Measurements from ENCODE around the gene STEAP4. TPM values are rescaled to one million over a fixed set of nuclear protein-coding genes. Genes with fewer than 3 reads are reported as not detected.

STEAP4 gene
- polyA plus RNA-seq (2011; rRNA removed) (not detected in 2 replicates), polyA minus RNA-seq (2011; rRNA and poly(A)+ RNA removed) (not detected in 2 replicates)

DNA sequence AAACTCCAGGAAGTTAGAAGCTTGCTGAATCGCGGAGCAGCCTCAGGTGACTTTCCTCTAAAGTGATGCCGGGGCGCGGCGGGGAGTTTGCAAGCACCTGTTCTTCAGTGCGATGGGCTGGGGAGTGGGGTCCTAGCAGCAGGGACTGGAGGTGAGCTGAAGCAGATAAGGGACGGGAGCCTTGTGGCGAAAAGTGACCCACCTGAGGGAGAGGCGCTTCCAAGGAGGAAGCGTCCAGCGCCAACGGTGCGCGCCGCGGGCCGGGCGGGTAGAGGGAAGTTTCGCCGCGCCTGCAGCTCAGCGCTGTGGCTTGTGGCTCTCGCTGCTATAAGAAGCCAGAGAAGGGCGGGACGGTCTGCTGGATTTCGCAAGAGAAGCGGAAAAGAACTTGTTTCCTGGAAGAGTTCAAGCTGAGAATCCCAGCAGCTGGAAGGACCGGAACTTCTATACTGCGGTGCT, at the start of gene STEAP4:
Gene STEAP4, minus strand, starts transcription at position 305 of the 459 bp plus-strand sequence. CDS start 22,625 bp downstream, outside the sequence.
- TF ChIP-seq, protein P1, sequence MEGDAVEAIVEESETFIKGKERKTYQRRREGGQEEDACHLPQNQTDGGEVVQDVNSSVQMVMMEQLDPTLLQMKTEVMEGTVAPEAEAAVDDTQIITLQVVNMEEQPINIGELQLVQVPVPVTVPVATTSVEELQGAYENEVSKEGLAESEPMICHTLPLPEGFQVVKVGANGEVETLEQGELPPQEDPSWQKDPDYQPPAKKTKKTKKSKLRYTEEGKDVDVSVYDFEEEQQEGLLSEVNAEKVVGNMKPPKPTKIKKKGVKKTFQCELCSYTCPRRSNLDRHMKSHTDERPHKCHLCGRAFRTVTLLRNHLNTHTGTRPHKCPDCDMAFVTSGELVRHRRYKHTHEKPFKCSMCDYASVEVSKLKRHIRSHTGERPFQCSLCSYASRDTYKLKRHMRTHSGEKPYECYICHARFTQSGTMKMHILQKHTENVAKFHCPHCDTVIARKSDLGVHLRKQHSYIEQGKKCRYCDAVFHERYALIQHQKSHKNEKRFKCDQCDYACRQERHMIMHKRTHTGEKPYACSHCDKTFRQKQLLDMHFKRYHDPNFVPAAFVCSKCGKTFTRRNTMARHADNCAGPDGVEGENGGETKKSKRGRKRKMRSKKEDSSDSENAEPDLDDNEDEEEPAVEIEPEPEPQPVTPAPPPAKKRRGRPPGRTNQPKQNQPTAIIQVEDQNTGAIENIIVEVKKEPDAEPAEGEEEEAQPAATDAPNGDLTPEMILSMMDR (IDR thresholded peaks at IDR 0.05; ENCODE audit: low read depth, low read length): no peak
- DNase-seq (ENCODE audit: low read depth, low spot score): no peak
- ChIA-PET POLR2A (no interaction called here), CTCF (no interaction called here)
- Histone ChIP-seq H3K9me3 (ENCODE audit: control insufficient read depth, insufficient read depth, low read length) (no peaks in the 10 kb centered on the region; the same call in 1 of the 2 replicates), H3K4me3 (ENCODE audit: low read depth, low read length) (no peak within 1 kb of the TSS), H3K27me3 (ENCODE audit: control insufficient read depth, insufficient read depth, low read length) (peaks cover 3% of the 10 kb centered on the region), H3K27ac (ENCODE audit: low read depth, low read length) (no peak within 1 kb of the TSS)

DNA sequence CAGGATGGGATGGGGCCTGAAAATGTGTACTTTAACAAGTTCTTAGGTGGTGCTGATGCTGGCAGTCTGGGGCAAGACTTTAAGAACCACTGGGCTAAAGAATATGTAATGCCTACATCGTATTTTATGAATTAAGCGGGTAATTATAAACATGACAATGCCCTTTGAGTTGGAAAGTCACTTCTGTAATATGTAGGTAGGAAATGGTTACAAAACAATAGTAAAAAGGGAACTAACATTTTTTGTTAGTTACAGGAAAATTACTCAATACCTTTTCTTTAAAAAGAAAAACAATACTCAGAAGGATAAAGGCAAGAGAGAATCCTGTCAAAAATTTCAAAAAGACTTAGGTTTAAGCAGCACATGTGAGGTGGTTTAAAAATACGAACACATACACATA, 48.3 kb upstream of the STEAP4 start:
- ChIA-PET POLR2A (no interaction called here), CTCF (no interaction called here)

DNA sequence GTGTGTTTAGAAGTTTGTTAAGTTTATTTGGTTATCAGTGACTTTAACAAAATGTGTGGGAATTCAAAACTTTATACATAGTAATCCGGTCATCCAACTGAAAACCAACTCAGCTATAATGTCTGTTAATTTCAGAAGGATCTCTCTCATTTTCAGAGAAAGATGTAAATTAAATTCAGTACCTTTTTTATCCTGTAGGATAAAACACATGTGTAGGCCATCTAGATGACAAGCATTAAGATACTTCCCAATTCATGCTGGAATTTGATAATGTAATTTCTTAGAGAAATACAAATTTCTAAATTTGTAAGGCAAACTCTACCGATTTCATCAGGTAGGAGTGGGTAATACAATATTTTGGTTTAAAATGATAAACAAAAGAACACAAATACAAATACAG, 43.4 kb upstream of the STEAP4 start:
- ChIA-PET POLR2A (no interaction called here), CTCF (no interaction called here)
- H3K9me3 ChIP-seq (ENCODE audit: control insufficient read depth, insufficient read depth, low read length): no peaks in the 10 kb centered on the region
- H3K27ac ChIP-seq (ENCODE audit: low read depth, low read length): no peak overlapping the region
- TF ChIP-seq, protein P1 (IDR thresholded peaks at IDR 0.05; ENCODE audit: low read depth, low read length): no peak
- H3K27me3 ChIP-seq (ENCODE audit: control insufficient read depth, insufficient read depth, low read length): no peaks in the 10 kb centered on the region
- no peak overlapping the region for H3K4me3 ChIP-seq (ENCODE audit: low read depth, low read length)
- DNase-seq (ENCODE audit: low read depth, low spot score): no peak

More for the DNA sequence above, 48.3 kb upstream of the STEAP4 start:
- H3K27ac ChIP-seq (ENCODE audit: low read depth, low read length): no peak overlapping the region
- no peaks in the 10 kb centered on the region for H3K9me3 ChIP-seq (ENCODE audit: control insufficient read depth, insufficient read depth, low read length)
- H3K27me3 ChIP-seq (ENCODE audit: control insufficient read depth, insufficient read depth, low read length): no peaks in the 10 kb centered on the region
- H3K4me3 ChIP-seq (ENCODE audit: low read depth, low read length): no peak overlapping the region
- TF ChIP-seq, protein P1 (IDR thresholded peaks at IDR 0.05; ENCODE audit: low read depth, low read length): no peak
- DNase-seq (ENCODE audit: low read depth, low spot score): no peak

DNA sequence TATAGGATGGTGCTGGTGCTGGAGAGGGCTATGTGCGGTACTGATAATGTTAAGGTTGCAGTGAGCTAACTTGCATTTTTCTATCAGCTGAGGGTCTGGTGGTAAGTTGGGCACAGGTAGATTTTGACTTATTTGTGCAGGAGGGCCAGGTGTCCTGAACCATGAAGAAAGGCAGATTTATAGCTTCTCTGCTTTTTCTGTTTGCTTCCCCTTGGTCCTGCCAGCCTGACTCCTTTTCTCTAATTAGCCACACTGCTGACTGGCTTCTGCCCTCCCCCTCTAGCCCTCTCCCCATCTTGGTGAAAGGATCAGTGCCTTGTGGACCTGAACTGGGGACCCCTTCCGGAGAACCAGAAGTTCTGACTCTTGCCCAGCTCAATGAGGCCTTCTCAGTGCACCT, 40.8 kb upstream of the STEAP4 start:
- no peak overlapping the region for H3K4me3 ChIP-seq (ENCODE audit: low read depth, low read length)
- TF ChIP-seq, protein P1 (IDR thresholded peaks at IDR 0.05; ENCODE audit: low read depth, low read length): no peak
- no peaks in the 10 kb centered on the region for H3K9me3 ChIP-seq (ENCODE audit: control insufficient read depth, insufficient read depth, low read length)
- H3K27me3 ChIP-seq (ENCODE audit: control insufficient read depth, insufficient read depth, low read length): no peaks in the 10 kb centered on the region
- CTCF ChIA-PET: no interaction called here
- POLR2A ChIA-PET: no interaction called here
- H3K27ac ChIP-seq (ENCODE audit: low read depth, low read length): no peak overlapping the region
- DNase-seq (ENCODE audit: low read depth, low spot score): no peak

DNA sequence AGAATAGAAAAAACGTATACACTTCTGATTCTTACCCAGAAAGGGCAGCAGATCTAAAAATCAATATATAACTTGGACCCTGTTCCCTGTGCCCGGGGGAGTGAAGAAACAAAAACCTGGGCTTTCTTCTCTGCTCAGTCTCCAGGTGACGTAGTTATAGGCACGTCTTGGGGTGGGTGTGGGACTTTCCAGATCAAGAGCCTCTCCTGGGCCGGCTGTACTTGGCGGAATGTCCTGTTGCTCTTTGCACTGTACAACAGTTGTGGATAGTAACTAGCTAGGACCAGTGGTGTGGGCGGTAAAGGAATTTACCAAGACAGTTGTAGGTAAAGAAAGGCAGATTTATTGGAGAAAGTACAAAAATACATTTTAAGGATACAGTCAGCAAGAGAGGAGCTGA, 40.4 kb upstream of the STEAP4 start:
- CTCF ChIA-PET: no interaction called here
- DNase-seq (ENCODE audit: low read depth, low spot score): no peak
- TF ChIP-seq, protein P1 (IDR thresholded peaks at IDR 0.05; ENCODE audit: low read depth, low read length): no peak
- Histone ChIP-seq H3K9me3 (ENCODE audit: control insufficient read depth, insufficient read depth, low read length) (no peaks in the 10 kb centered on the region), H3K27me3 (ENCODE audit: control insufficient read depth, insufficient read depth, low read length) (no peaks in the 10 kb centered on the region), H3K27ac (ENCODE audit: low read depth, low read length) (no peak overlapping the region), H3K4me3 (ENCODE audit: low read depth, low read length) (no peak overlapping the region)
- POLR2A ChIA-PET: no interaction called here

Data from AG04450 (cell line).